ENCODE measurements around the gene DOK7.

- TF ChIP-seq CTCF (IDR thresholded peaks at IDR 0.05; ENCODE audit: low read length) (no peak), EZH2 (optimal IDR thresholded peaks at IDR 0.05; ENCODE audit: low read depth, low read length) (no peak)
Measured at GRCh38 chr4:3464349-3464905, 1.3 kb downstream of the DOK7 start.

Data from MM.1S (cell line).